ENCODE measurements around the gene BTG1. TPM values are rescaled to one million over a fixed set of nuclear protein-coding genes. Genes with fewer than 3 reads are reported as not detected.

The BTG1 gene
- total RNA-seq, 1 donor = 25.0 TPM

- DNase-seq (ENCODE audit: insufficient read length, low spot score, missing footprints) = no peak
- Histone ChIP-seq H2AFZ (ENCODE audit: low read length) (no peak overlapping the region), H3K4me3 (ENCODE audit: insufficient read depth, low read length) (no peak overlapping the region), H3K79me2 (ENCODE audit: insufficient read depth, low read length) (no peaks in the 10 kb centered on the region), H4K20me1 (ENCODE audit: insufficient read depth, low read length) (no peaks in the 10 kb centered on the region), H3K36me3 (ENCODE audit: insufficient read depth, low read length) (no peaks in the 10 kb centered on the region), H3K27me3 (ENCODE audit: insufficient read depth, low read length) (no peaks in the 10 kb centered on the region), H3K4me2 (ENCODE audit: insufficient read depth, low read length) (no peak overlapping the region), H3K4me1 (ENCODE audit: insufficient read depth, low read length) (no peaks in the 10 kb centered on the region), H3K9me3 (ENCODE audit: low read depth, low read length) (no peaks in the 10 kb centered on the region), H3K27ac (ENCODE audit: low read depth, low read length) (no peak overlapping the region)
- no peak for TF ChIP-seq CTCF (IDR thresholded peaks at IDR 0.05; ENCODE audit: extremely low read depth, low read depth, low read length)
These were observed 46.7 kb upstream of the BTG1 start for GRCh38 chr12:92192360-92192759.

- no peak for TF ChIP-seq CTCF (IDR thresholded peaks at IDR 0.05; ENCODE audit: extremely low read depth, low read depth, low read length)
- DNase-seq (ENCODE audit: insufficient read length, low spot score, missing footprints) = no peak
- no peaks in the 10 kb centered on the region for H3K36me3 ChIP-seq (ENCODE audit: insufficient read depth, low read length)
These were observed 45.4 kb upstream of the BTG1 start for GRCh38 chr12:92191061-92191460.

GRCh38 chr12:92188517-92189188 lies 43.0 kb upstream of the BTG1 start:
- no peaks in the 10 kb centered on the region for H3K79me2 ChIP-seq (ENCODE audit: insufficient read depth, low read length)
- no peaks in the 10 kb centered on the region for H3K36me3 ChIP-seq (ENCODE audit: insufficient read depth, low read length)
- no peaks in the 10 kb centered on the region for H3K4me1 ChIP-seq (ENCODE audit: insufficient read depth, low read length)
- no peak for TF ChIP-seq CTCF (IDR thresholded peaks at IDR 0.05; ENCODE audit: extremely low read depth, low read depth, low read length)
- H2AFZ ChIP-seq (ENCODE audit: low read length) = no peak overlapping the region
- H3K27ac ChIP-seq (ENCODE audit: low read depth, low read length) = no peak overlapping the region
- H4K20me1 ChIP-seq (ENCODE audit: insufficient read depth, low read length) = no peaks in the 10 kb centered on the region
- H3K9me3 ChIP-seq (ENCODE audit: low read depth, low read length) = no peaks in the 10 kb centered on the region
- no peaks in the 10 kb centered on the region for H3K27me3 ChIP-seq (ENCODE audit: insufficient read depth, low read length)
- no peak overlapping the region for H3K4me3 ChIP-seq (ENCODE audit: insufficient read depth, low read length)
- no peak overlapping the region for H3K4me2 ChIP-seq (ENCODE audit: insufficient read depth, low read length)
- DNase-seq (ENCODE audit: insufficient read length, low spot score, missing footprints) = no peak

More at GRCh38 chr12:92191061-92191460, 45.4 kb upstream of the BTG1 start:
- no peaks in the 10 kb centered on the region for H3K9me3 ChIP-seq (ENCODE audit: low read depth, low read length)
- no peaks in the 10 kb centered on the region for H3K79me2 ChIP-seq (ENCODE audit: insufficient read depth, low read length)
- H4K20me1 ChIP-seq (ENCODE audit: insufficient read depth, low read length) = no peaks in the 10 kb centered on the region
- no peak overlapping the region for H3K27ac ChIP-seq (ENCODE audit: low read depth, low read length)
- H3K4me1 ChIP-seq (ENCODE audit: insufficient read depth, low read length) = no peaks in the 10 kb centered on the region
- no peak overlapping the region for H2AFZ ChIP-seq (ENCODE audit: low read length)
- no peaks in the 10 kb centered on the region for H3K27me3 ChIP-seq (ENCODE audit: insufficient read depth, low read length)
- no peak overlapping the region for H3K4me3 ChIP-seq (ENCODE audit: insufficient read depth, low read length)
- H3K4me2 ChIP-seq (ENCODE audit: insufficient read depth, low read length) = no peak overlapping the region

- TF ChIP-seq CTCF (IDR thresholded peaks at IDR 0.05; ENCODE audit: extremely low read depth, low read depth, low read length) = no peak
- H3K9me3 ChIP-seq (ENCODE audit: low read depth, low read length) = no peaks in the 10 kb centered on the region
- no peaks in the 10 kb centered on the region for H3K79me2 ChIP-seq (ENCODE audit: insufficient read depth, low read length)
- no peaks in the 10 kb centered on the region for H3K36me3 ChIP-seq (ENCODE audit: insufficient read depth, low read length)
- no peaks in the 10 kb centered on the region for H3K4me1 ChIP-seq (ENCODE audit: insufficient read depth, low read length)
- H4K20me1 ChIP-seq (ENCODE audit: insufficient read depth, low read length) = no peaks in the 10 kb centered on the region
- H2AFZ ChIP-seq (ENCODE audit: low read length) = no peak overlapping the region
- H3K27ac ChIP-seq (ENCODE audit: low read depth, low read length) = no peak overlapping the region
- DNase-seq (ENCODE audit: insufficient read length, low spot score, missing footprints) = no peak
- no peaks in the 10 kb centered on the region for H3K27me3 ChIP-seq (ENCODE audit: insufficient read depth, low read length)
- H3K4me3 ChIP-seq (ENCODE audit: insufficient read depth, low read length) = no peak overlapping the region
- H3K4me2 ChIP-seq (ENCODE audit: insufficient read depth, low read length) = no peak overlapping the region
These were observed 40.4 kb upstream of the BTG1 start for GRCh38 chr12:92186038-92186470.

Data from osteoblast (primary cell).